ENCODE results near the gene TRMT10B. TPM values are rescaled to one million over a fixed set of nuclear protein-coding genes. Genes with fewer than 3 reads are reported as not detected.

TRMT10B gene
- polyA plus RNA-seq, 2 of the 4 experiments (the other 2 are of a cell fraction): 6.5 to 10.1 TPM

- TF ChIP-seq HOXB13 (CRISPR knock-in tag; IDR thresholded peaks at IDR 0.05; ENCODE audit: low read depth): no peak
- no peak for TF ChIP-seq POLR2AphosphoS2 (conservative IDR thresholded peaks at IDR 0.05; ENCODE audit: low read length)
- no peak for TF ChIP-seq HES2 (IDR thresholded peaks at IDR 0.05)
- TF ChIP-seq RCOR1 (IDR thresholded peaks at IDR 0.05; ENCODE audit: low read depth, low read length): no peak
- no peak for TF ChIP-seq MYC (IDR thresholded peaks at IDR 0.05; ENCODE audit: borderline replicate concordance, low read length)
- TF ChIP-seq CBX2 (IDR thresholded peaks at IDR 0.05; ENCODE audit: borderline replicate concordance, low read depth): no peak
- no peak overlapping the region for H3K4me2 ChIP-seq
- CTCF ChIA-PET: no interaction called here
- POLR2A ChIA-PET: no interaction called here
- no peaks in the 10 kb centered on the region for H3K9me3 ChIP-seq
- no peak overlapping the region for H3K27ac ChIP-seq
- DNase-seq (ENCODE audit: low read depth in 1 of 2, low spot score in 1 of 2) (no peak), FAIRE-seq (no peak), ATAC-seq (no peak)
- WGBS (ENCODE audit: missing lambda C conversion rate): 73% methylated on average over 5 of the region's 5 CpGs
- no peak overlapping the region for H3K4me3 ChIP-seq
- H3K4me1 ChIP-seq: no peaks in the 10 kb centered on the region
These were observed 38.5 kb downstream of the TRMT10B start for GRCh38 chr9:37792122-37792521.

GRCh38 chr9:37796232-37796631 lies 42.6 kb downstream of the TRMT10B start:
- no peak for TF ChIP-seq CHD4 (IDR thresholded peaks at IDR 0.05; ENCODE audit: borderline replicate concordance)
- TF ChIP-seq ELK1 (IDR thresholded peaks at IDR 0.05; ENCODE audit: low read depth, low read length): no peak
- no peak for TF ChIP-seq GATA3 (IDR thresholded peaks at IDR 0.05; ENCODE audit: borderline replicate concordance)
- CTCF ChIA-PET: no interaction called here

GRCh38 chr9:37798677-37799076 lies 45.1 kb downstream of the TRMT10B start:
- TF ChIP-seq MAFK (IDR thresholded peaks at IDR 0.05; ENCODE audit: partially characterized antibody) (no peak), REST (IDR thresholded peaks at IDR 0.05) (no peak), HOXB5 (CRISPR knock-in tag; IDR thresholded peaks at IDR 0.05) (no peak), CHD4 (IDR thresholded peaks at IDR 0.05; ENCODE audit: borderline replicate concordance) (no peak)
- Histone ChIP-seq H3K4me1 (peaks cover 21% of the 10 kb centered on the region), H3K4me2 (no peak overlapping the region), H3K4me3 (no peak overlapping the region), H3K27ac (no peak overlapping the region), H3K9me3 (no peaks in the 10 kb centered on the region)
- CTCF ChIA-PET: interaction anchor here (1.0 kb wide), 1 partner anchor 14 kb away, joined by 3 read pairs; the partner anchor contains the start of gene EXOSC3
- POLR2A ChIA-PET: interaction anchor here (4.9 kb wide), 1 partner anchor 14 kb away, joined by 40 read pairs; the partner anchor contains the start of gene EXOSC3
- WGBS (ENCODE audit: missing lambda C conversion rate): 94% methylated on average over 1 of the region's 1 CpG
- ATAC-seq (no peak), FAIRE-seq (no peak), DNase-seq (ENCODE audit: low read depth in 1 of 2, low spot score in 1 of 2) (no peak)

More at GRCh38 chr9:37796232-37796631, 42.6 kb downstream of the TRMT10B start:
- Histone ChIP-seq H3K4me2 (no peak overlapping the region), H3K9me3 (no peaks in the 10 kb centered on the region), H3K27ac (no peak overlapping the region), H3K4me3 (no peak overlapping the region), H3K4me1 (peaks cover 6% of the 10 kb centered on the region; the same call in 2 of the 3 replicates)
- WGBS (ENCODE audit: missing lambda C conversion rate): 55% methylated on average over 2 of the region's 2 CpGs
- POLR2A ChIA-PET: no interaction called here
- ATAC-seq (no peak), DNase-seq (ENCODE audit: low read depth in 1 of 2, low spot score in 1 of 2) (no peak), FAIRE-seq (no peak)

- DNase-seq (ENCODE audit: low read depth in 1 of 2, low spot score in 1 of 2) (peak; percentile 58 to 89), FAIRE-seq (no peak), ATAC-seq (peak; percentile 89 to 92)
- peaks cover 21% of the 10 kb centered on the region for H3K4me1 ChIP-seq
- POLR2A ChIA-PET: interaction anchor here (0.6 to 4.9 kb wide), 7 partner anchors 11 to 335 kb away, joined by 3 to 40 read pairs (median 4); partner anchors contain the start of genes EXOSC3, TOMM5 and ZBTB5
- CTCF ChIA-PET: interaction anchor here (0.9 to 1.8 kb wide), 4 partner anchors 16 to 319 kb away, joined by 4 to 9 read pairs (median 6); partner anchors contain the start of gene EXOSC3
- WGBS (ENCODE audit: missing lambda C conversion rate): 0% methylated on average over 1 of the region's 72 CpGs
- H3K27ac ChIP-seq: peak within 1 kb of the TSS; percentile 93 to 98
- peak within 1 kb of the TSS; percentile 91 for H3K4me2 ChIP-seq
- H3K9me3 ChIP-seq: no peaks in the 10 kb centered on the region
- peak within 1 kb of the TSS; percentile 86 for H3K4me3 ChIP-seq
- TF ChIP-seq JUNB (IDR thresholded peaks at IDR 0.05) (no peak), TP53 (CRISPR knock-in tag; IDR thresholded peaks at IDR 0.05) (peak; percentile 86), MYC (IDR thresholded peaks at IDR 0.05; ENCODE audit: borderline replicate concordance, low read length) (peak; percentile 55), TFCP2L1 (CRISPR knock-in tag; IDR thresholded peaks at IDR 0.05) (0 out of 2 replicates have a peak, but pooled peaks have one; percentile 2), HMGXB4 (CRISPR knock-in tag; IDR thresholded peaks at IDR 0.05; ENCODE audit: borderline replicate concordance) (peak; percentile 91; the same call in 1 of the 2 replicates), EP300 (IDR thresholded peaks at IDR 0.05) (peak in 1 of 2 experiments; percentile 25; a peak in 1 of 5 replicates), BCL3 (IDR thresholded peaks at IDR 0.05) (peak; percentile 71), CHD2 (IDR thresholded peaks at IDR 0.05; ENCODE audit: low read length, partially characterized antibody) (peak; percentile 18), CBX2 (IDR thresholded peaks at IDR 0.05; ENCODE audit: borderline replicate concordance, low read depth) (no peak)
These were observed 47.2 kb downstream of the TRMT10B start, which contains the start of gene DCAF10 for GRCh38 chr9:37800631-37801286. Gene DCAF10 (plus strand): TSS chr9:37800797. CDS start chr9:37800867, 70 bp downstream.

Data from A549 (cell line).